Stimulated activated CD4-positive, alpha-beta T cell treated with anti-CD3 and anti-CD28 coated beads, Interleukin-12 subunit alpha, Interleukin-12 subunit beta, amount 100 ng/mL, for 48 hours (primary cell): Measurements from ENCODE around the gene ZBP1.

ENCODE experiments used
- DNase-seq, 3 donors: peaks; one replicate each; pipeline ENCODE4 v3.0.0-alpha.2; 2020; ENCODE audit warnings: low read depth in 2 of 3, low spot score in 1 of 3

ZBP1 gene

DNA sequence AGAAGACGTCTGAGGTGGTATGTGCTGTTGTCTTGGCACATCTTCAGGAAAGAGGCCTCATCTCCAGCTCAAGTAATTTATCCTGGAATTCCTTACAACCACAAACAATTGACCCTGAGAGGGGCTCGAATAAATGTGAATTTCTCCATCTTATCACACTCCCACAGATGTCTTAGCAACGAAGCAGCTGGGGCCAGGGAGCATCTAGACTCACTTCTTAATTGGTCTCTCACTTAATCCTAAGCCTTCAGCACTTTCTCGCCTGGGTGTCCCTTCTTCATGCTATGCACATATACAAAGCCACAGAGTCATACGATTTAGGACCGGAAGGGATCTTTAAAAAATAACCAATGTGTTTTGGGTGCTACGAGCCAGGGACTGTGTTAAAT lies 32.2 kb downstream of the ZBP1 start:
- no peak for DNase-seq

DNA sequence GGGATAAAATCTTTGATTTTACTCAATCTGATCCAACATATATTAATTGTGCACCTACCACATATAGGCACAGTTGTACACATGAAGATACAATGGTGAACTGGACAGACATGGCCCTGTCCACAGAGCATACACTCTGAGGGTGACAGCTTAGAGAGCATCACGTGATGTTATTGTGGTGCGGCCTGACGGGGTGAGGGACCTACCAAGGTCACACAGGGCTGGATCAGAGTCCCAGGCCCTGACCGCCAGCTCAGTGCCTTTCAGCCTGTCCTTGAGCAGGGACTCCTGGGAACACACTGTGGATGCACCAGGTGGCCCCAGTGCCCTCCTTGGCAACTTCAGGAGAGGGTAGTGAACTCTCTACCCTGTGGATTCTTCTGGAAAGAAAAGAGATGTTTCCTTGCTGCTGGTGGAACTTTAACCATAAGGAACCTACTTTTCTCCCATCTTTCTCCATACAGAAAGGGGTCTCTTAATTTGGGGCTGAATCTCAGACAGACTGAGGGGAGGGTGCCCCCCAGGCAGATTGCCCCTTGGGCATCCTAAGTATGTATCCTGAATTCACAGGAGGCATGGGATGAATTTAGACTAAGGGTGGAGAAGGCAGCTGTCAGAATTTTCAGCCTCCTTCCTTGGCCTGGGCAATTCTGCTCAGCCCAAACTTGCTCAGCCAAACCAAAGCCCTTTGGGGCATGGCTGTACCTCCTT lies 32.8 kb downstream of the ZBP1 start:
- no peak for DNase-seq

- DNase-seq = no peak
Observed at GRCh38 chr20:57586943-57587277, 33.3 kb downstream of the ZBP1 start.

DNA sequence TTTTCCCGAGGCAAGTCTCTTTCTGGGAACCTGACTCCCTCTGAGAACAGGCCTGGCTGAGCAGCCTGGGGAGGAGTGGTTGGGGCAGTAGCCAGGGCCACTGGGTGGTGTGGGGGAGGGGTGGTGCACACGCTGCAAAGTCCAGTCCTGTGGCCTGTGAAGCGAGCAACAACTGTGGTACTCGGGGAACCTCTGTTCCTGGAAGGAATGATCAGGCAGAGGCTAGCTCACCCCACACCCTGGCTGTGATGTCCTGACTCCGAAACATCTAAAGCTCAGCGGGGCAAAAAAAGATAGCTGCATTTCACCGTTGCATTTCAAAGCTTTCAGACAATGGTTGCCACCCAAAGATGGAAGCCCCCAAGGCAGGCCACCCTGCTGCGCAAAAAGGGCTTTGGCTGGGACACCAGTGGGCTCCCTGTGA lies 33.8 kb downstream of the ZBP1 start:
- DNase-seq = no peak

GRCh38 chr20:57585466-57586213 lies 34.6 kb downstream of the ZBP1 start:
- DNase-seq = no peak

GRCh38 chr20:57584768-57585461 lies 35.3 kb downstream of the ZBP1 start:
- no peak for DNase-seq

- no peak for DNase-seq
Observed at GRCh38 chr20:57583289-57584257, 36.7 kb downstream of the ZBP1 start.

DNA sequence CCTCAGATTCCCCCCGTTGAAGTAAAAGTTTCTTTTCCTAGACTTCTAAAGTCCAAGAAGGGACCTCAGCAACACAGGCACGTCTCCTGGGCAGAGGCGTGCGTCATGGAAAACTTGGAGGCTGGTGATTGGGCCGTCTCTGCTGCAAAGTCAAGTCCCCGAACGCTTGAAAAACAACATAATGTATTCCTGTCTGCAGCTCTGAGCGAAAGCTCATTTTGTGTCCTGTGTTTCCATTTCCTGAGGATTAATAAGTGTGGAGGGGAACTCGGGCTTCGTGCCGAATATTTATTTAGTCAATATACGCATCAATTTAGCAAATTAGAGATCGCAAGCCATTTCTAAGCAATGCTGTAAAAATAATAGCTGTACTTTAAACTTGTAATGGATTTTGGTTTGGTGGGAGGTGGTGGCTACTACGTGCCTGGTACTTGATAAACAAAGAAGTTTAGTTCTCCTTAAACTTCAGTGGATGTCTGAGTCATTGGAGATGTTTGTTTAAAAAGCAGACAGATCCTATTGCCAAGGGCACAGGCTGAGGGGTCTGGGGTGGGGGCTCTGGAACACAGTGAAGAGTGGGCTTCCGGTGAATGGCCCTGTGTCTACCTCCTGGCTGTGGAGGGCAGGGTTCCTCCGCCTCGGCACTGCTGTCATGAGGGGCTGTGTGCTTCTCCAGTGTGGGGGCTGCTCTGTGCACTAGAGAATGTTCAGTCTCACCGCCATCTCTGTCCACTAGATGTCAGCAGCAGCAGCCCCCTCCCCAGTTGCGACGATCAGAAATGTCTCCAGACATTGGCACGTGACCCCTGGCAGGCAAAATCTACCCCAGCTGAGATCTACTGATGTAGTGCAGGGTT lies 37.6 kb downstream of the ZBP1 start:
- DNase-seq = no peak

- DNase-seq = no peak
Observed at GRCh38 chr20:57582029-57582378, 38.2 kb downstream of the ZBP1 start.

GRCh38 chr20:57581202-57582028 lies 38.8 kb downstream of the ZBP1 start:
- DNase-seq = no peak

- DNase-seq = no peak
Observed at GRCh38 chr20:57580478-57581201, 39.6 kb downstream of the ZBP1 start.

GRCh38 chr20:57579898-57580447 lies 40.3 kb downstream of the ZBP1 start:
- DNase-seq = no peak

GRCh38 chr20:57579331-57579897 lies 40.8 kb downstream of the ZBP1 start:
- no peak for DNase-seq

DNA sequence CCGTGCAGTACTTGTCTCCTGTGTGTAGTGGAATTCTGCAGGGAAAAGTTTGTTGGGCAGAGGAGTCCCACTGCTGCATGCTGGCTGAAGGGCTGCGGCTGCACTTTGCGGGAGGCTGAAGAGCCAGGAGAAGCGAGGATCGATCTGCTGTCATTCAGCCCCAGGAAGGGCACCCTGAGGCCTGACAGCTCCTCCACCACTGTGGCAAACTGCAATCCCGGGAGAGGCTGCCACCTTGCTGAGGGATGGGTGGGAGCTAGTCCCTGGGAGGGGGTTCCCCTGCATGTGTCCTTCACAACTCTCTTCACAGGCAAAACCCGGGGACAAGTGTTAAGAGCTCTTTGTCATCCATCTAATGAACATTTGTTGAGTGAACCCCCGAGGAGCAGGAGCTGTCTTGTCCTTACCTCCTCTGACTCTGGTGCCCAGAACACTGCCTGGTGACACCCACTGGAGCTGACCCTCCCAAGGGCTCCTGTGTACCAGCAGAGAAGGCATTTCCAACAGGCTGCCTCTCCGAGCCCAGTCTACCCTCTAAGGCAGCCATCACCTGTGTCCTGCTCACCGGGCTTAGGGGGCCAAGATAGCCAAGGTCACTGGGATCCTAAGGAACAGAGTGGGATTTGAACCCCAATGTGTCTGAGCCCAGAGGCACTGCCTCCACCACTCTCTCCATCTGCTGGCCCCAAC lies 41.6 kb downstream of the ZBP1 start:
- no peak for DNase-seq

GRCh38 chr20:57577679-57578475 lies 42.3 kb downstream of the ZBP1 start:
- no peak for DNase-seq

DNA sequence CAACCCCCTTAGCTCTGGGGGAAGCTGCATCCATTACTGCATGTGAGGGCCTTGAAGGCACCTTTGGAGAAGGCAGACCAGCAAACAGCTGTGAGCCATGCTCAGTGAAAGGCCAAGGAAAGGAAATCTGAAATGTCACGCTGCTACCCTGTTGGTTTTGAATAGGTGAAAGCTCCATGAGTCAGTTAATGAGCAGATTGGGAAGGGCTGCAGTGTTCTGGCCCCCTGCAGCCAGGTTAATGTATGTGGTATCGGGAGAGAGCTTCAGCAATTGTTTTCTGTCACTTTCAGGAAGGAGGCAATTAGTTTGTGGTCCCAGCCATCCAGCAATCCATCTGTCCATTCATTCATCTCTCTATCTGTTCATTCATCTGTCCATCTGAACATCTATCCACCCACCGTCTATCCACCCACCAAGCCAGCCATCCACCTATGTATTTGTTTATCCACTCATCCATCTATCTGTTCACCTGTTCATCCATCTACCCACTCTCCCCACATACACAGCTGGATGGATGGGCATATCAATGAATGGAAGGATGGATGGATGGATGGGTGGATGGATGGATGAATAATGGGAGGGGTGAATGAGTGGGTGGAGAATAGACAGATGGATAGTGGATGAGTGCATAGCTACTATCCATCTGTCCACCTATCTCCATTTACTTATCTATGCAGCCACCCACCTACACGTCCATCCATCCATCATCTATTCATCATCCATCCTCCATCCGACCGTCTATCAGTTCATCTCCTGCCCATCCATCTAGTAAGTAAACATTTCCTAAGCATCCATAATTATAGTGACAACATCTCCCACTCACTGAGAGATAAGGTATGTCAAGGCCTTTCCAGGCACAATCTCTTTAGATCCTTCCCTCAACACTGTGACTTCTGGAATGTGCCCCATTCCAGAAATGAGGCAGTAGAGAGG lies 43.3 kb downstream of the ZBP1 start:
- DNase-seq = no peak
